Liver (tissue), 3 donors: Measurements from ENCODE around the gene ULK4.

ENCODE experiments used
- JUND ChIP-seq, 2 donors: IDR thresholded peaks; 2 replicates each; pipeline ENCODE4 v1.6.1; 2016; ENCODE audit warnings: antibody characterized with exemption in 2 of 2
- RXRA ChIP-seq, 2 donors: IDR thresholded peaks; 2 replicates each; pipeline ENCODE4 v1.6.1; 2017 to 2018; ENCODE audit warnings: antibody characterized with exemption in 2 of 2, mild to moderate bottlenecking in 1 of 2
- SP1 ChIP-seq: IDR thresholded peaks from 2 replicates; pipeline ENCODE4 v1.6.1; 2018; ENCODE audit warnings: antibody characterized with exemption, mild to moderate bottlenecking
- TAF1 ChIP-seq: conservative IDR thresholded peaks from 2 replicates; pipeline ENCODE4 v1.6.1; 2016; ENCODE audit warnings: antibody characterized with exemption, mild to moderate bottlenecking
- YY1 ChIP-seq: IDR thresholded peaks from 2 replicates; pipeline ENCODE4 v1.6.1; 2016; ENCODE audit warnings: antibody characterized with exemption, mild to moderate bottlenecking
- TF ChIP-seq, protein P1 (sequence below): fragments of 150-350 bp; IDR thresholded peaks from 2 replicates; pipeline ENCODE4 v1.5.1; 2017; ENCODE audit warnings: improper control_type of control experiment, low read depth, low read length; ENCODE audit not compliant: missing input control
- TF ChIP-seq, protein P2 (sequence below): IDR thresholded peaks from 2 replicates; pipeline ENCODE4 v1.6.1; 2016; ENCODE audit warnings: antibody characterized with exemption
- TF ChIP-seq, protein P3 (sequence below): IDR thresholded peaks from 2 replicates; pipeline ENCODE4 v1.6.1; 2016; ENCODE audit warnings: antibody characterized with exemption
- donor health status: healthy.
- donor health status: healthy.

DNA sequence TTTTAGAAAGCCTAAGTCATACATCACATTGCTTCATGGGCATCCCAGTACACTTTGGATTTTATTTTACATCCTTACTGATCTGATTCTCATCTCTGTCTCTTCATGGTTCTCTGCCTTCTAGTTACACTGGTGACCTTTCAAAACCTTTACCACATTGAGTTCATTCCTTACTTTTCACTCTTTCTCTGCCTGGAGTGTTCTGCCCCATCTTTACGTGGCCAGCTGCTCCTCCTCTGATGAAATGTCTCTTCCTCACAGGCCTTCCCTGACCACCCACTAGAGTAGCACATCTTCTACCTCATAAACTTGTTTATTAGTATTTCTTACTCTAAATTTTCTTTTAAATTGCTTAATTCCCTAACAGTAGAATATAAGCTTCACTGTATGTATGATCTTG, 744.9 kb downstream of the ULK4 start:
- TF ChIP-seq TAF1 (no peak), YY1 (no peak), SP1 (no peak), RXRA (IDR thresholded peaks at IDR 0.05) (no peak), JUND (IDR thresholded peaks at IDR 0.05) (no peak)
- TF ChIP-seq, protein P1, sequence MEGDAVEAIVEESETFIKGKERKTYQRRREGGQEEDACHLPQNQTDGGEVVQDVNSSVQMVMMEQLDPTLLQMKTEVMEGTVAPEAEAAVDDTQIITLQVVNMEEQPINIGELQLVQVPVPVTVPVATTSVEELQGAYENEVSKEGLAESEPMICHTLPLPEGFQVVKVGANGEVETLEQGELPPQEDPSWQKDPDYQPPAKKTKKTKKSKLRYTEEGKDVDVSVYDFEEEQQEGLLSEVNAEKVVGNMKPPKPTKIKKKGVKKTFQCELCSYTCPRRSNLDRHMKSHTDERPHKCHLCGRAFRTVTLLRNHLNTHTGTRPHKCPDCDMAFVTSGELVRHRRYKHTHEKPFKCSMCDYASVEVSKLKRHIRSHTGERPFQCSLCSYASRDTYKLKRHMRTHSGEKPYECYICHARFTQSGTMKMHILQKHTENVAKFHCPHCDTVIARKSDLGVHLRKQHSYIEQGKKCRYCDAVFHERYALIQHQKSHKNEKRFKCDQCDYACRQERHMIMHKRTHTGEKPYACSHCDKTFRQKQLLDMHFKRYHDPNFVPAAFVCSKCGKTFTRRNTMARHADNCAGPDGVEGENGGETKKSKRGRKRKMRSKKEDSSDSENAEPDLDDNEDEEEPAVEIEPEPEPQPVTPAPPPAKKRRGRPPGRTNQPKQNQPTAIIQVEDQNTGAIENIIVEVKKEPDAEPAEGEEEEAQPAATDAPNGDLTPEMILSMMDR: no peak
- TF ChIP-seq, protein P2, sequence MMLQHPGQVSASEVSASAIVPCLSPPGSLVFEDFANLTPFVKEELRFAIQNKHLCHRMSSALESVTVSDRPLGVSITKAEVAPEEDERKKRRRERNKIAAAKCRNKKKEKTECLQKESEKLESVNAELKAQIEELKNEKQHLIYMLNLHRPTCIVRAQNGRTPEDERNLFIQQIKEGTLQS: no peak
- TF ChIP-seq, protein P3, sequence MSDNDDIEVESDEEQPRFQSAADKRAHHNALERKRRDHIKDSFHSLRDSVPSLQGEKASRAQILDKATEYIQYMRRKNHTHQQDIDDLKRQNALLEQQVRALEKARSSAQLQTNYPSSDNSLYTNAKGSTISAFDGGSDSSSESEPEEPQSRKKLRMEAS: no peak
